Lower leg skin (tissue), 4 donors: Measurements from ENCODE around the gene SELENOI. TPM values are rescaled to one million over a fixed set of nuclear protein-coding genes. Genes with fewer than 3 reads are reported as not detected.

Experiments used
- DNase-seq, 2 donors: peaks; one replicate each; pipeline ENCODE4 v3.0.0-alpha.2; 2019; ENCODE audit warnings: low spot score in 2 of 2
- H3K4me3 ChIP-seq: fragments of 200-600 bp; sonication (generic); 2 replicates; pipeline ENCODE4 v1.5.1; 2017; ENCODE audit warnings: mild to moderate bottlenecking, low read depth; ENCODE audit not compliant: poor library complexity, severe bottlenecking
- POLR2A ChIP-seq, 2 donors: fragments of 450-650 bp; IDR thresholded peaks; one replicate each; pipeline ENCODE4 v1.6.1; 2016 to 2017; ENCODE audit warnings: antibody characterized with exemption in 2 of 2, mild to moderate bottlenecking in 1 of 2, moderate library complexity in 1 of 2
- WGBS, 2 donors: methylation state at CpG; one replicate each; pipeline ENCODE4 v1.1.5; 2018; 5-methylcytosine and 5-hydroxymethylcytosine counted together
- intact Hi-C: fragments of 100-400 bp; cut with DNase I; formaldehyde crosslinking; loops from one replicate; pipeline ENCODE4 v1.15.0; 2023; ENCODE audit warnings: low total_unique reads
- total RNA-seq, 4 donors: library from RNA; depleted of rRNA; stranded (reverse); fragments of >200 nt; gene quantifications; one replicate each; pipeline ENCODE4 v1.1.0, GENCODE V29; 2016
- TF ChIP-seq, protein P1 (sequence below), 3 donors: fragments of 450-650 bp; IDR thresholded peaks; one replicate each; pipeline ENCODE4 v1.5.1; 2016; ENCODE audit warnings: antibody characterized with exemption in 3 of 3, mild to moderate bottlenecking in 3 of 3, moderate library complexity in 2 of 3

The SELENOI gene
- total RNA-seq, 4 donors from 2014 or later: 24.7 to 34.3 (median 29.2) TPM

DNA sequence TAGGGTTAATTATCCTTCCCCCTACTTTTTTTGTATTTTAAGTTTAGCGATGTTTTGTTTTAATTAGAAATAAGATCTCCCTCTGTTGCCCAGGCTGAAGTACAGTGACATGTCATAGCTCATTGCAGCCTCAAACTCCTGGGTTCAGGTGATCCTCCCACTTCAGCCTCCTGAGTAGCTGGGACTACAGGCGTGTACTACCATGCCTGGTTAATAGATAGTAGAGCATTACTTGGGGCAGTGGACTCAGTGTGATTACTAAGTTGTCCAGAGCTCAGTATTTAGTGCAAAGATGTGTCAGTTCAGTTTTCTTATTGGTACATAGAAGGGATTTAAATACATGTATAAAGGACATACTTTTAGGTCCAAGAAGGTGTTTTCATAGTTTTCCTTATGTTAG, 10.2 kb downstream of the SELENOI start:
- TF ChIP-seq, protein P1, sequence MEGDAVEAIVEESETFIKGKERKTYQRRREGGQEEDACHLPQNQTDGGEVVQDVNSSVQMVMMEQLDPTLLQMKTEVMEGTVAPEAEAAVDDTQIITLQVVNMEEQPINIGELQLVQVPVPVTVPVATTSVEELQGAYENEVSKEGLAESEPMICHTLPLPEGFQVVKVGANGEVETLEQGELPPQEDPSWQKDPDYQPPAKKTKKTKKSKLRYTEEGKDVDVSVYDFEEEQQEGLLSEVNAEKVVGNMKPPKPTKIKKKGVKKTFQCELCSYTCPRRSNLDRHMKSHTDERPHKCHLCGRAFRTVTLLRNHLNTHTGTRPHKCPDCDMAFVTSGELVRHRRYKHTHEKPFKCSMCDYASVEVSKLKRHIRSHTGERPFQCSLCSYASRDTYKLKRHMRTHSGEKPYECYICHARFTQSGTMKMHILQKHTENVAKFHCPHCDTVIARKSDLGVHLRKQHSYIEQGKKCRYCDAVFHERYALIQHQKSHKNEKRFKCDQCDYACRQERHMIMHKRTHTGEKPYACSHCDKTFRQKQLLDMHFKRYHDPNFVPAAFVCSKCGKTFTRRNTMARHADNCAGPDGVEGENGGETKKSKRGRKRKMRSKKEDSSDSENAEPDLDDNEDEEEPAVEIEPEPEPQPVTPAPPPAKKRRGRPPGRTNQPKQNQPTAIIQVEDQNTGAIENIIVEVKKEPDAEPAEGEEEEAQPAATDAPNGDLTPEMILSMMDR (IDR thresholded peaks at IDR 0.05): no peak
- 80 to 82% methylated on average over 2 of the region's 2 CpGs for WGBS, 2 donors
- intact Hi-C loops: no loop called here
- H3K4me3 ChIP-seq: no peak overlapping the region
- no peak for DNase-seq

DNA sequence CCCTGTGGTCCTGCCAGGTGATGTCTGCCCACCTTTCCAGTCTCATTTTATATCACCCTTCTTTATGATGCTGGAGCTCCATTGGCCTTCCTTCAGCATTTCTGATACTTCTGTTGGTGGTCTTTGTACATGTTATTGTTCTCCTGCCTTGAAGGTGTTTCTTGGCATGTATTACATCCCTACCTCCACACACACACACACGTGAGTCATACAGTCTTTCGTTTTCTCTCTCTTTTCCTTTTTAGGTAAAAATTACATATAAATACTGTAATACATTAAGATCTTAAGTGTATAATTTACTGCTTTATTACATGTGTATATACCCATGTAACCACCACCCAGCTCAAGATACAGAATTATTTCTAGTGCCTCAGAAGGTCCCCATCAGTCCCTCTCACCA, 10.8 kb downstream of the SELENOI start:
- H3K4me3 ChIP-seq: no peak overlapping the region
- TF ChIP-seq, protein P1 (IDR thresholded peaks at IDR 0.05): no peak
- TF ChIP-seq POLR2A (IDR thresholded peaks at IDR 0.05): no peak
- no peak for DNase-seq
- intact Hi-C loops: no loop called here
- WGBS, 2 donors: 36 to 53% methylated on average over 2 of the region's 2 CpGs

DNA sequence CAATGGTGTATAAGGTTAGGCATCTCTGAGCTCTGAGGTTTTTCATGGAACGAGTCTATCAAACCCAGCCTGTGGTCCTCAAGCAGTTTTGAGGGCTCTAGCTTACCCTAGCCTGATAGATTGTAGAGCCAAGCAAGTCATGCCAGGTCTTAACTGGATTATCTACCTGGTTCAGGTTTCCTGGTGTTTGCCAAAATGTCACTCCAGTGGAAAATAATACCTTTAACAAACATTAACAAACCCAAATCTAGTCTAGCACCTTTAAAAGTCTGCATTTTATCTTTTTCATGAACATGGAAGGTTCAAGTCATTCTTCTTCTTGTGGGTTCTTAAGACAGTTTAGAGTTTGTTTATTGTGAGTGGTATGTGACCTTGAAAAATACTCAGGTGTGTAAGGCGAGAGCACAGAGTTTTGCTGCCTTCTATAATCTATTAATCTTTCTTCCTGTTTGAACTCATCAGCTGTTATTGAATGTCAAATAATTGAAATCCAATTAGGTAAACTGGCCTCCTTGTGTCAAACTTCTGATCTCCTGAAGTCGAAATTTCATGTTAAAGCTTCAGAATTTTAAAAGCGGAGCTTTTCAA, 14.0 kb downstream of the SELENOI start:
- intact Hi-C loops: no loop called here
- 65 to 77% methylated on average over 4 of the region's 4 CpGs for WGBS, 2 donors
- DNase-seq: no peak
- H3K4me3 ChIP-seq: no peak overlapping the region
- TF ChIP-seq, protein P1 (IDR thresholded peaks at IDR 0.05): no peak
- no peak for TF ChIP-seq POLR2A (IDR thresholded peaks at IDR 0.05)

DNA sequence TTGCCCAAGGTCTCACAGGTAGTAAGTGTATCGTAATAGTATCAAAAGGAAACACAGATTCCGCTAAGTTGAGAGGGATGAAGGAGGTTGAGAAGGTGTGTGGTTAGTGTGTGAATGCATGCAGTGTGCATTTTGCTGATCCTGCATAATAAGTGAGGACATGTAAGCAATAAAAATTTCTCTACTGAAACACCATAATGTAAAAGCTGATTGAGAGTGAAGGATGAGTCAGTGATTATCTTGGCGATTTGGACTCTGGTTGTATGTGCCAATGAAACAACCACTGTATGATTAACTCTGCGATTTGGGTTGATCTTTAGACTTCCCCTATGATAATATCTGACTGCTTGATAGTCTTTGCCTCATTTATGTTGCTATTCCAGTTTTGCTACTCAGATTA, 17.4 kb downstream of the SELENOI start:
- 45 to 54% methylated on average over 4 of the region's 4 CpGs for WGBS, 2 donors
- TF ChIP-seq, protein P1 (IDR thresholded peaks at IDR 0.05): no peak
- TF ChIP-seq POLR2A (IDR thresholded peaks at IDR 0.05): no peak
- DNase-seq: no peak
- intact Hi-C loops: no loop called here
- H3K4me3 ChIP-seq: no peak overlapping the region

DNA sequence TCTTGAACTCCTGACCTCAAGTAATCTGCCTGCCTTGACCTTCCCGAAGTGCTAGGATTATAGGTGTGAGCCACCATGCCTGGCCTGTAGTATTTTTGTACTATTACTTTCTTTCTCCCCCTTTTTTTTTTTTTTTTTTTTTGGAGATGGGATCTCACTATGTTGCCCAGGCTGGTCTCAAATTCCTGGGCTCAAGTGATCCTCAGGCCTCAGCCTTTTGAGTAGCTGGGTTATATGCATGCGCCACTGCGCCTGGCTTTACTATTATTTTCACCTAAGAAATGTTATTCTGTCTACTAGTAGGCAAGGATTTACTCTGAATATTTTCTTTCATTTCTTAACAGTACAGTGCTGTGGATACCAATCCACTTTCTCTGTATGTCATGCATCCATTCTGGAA, 18.0 kb downstream of the SELENOI start:
- intact Hi-C loops: no loop called here
- no peak for TF ChIP-seq POLR2A (IDR thresholded peaks at IDR 0.05)
- TF ChIP-seq, protein P1 (IDR thresholded peaks at IDR 0.05): no peak
- 93 to 96% methylated on average over 3 of the region's 3 CpGs for WGBS, 2 donors
- DNase-seq: no peak
- no peak overlapping the region for H3K4me3 ChIP-seq

DNA sequence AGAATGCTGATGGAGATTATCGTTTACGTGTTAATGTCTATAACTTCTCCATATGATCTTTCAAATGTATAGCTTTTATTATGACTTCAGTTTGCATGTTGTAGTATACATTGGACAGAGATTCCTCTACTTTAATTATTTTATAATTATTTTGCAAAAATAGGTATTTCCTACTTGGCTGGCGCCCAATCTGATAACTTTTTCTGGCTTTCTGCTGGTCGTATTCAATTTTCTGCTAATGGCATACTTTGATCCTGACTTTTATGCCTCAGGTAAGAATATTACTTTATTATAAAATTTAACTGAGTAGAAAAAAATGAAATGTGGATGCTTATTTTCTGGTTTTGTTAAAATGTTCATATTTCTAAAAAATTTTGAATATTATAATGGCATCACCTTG, 18.7 kb downstream of the SELENOI start:
- TF ChIP-seq POLR2A (IDR thresholded peaks at IDR 0.05): no peak
- TF ChIP-seq, protein P1 (IDR thresholded peaks at IDR 0.05): no peak
- intact Hi-C loops: no loop called here
- DNase-seq: no peak
- 84 to 85% methylated on average over 4 of the region's 4 CpGs for WGBS, 2 donors
- no peak overlapping the region for H3K4me3 ChIP-seq
